ACHN (cell line): ENCODE results near the gene NFIA.
"Not testable (repeated sequence)": the region's sequence is repeated elsewhere in the genome, so short reads cannot be mapped to it uniquely, and the experiment has no call there.

ENCODE experiments used
- DNase-seq: peaks from one replicate; pipeline ENCODE4 v3.0.0-alpha.2; 2015
- in situ Hi-C: cut with HindIII; loops from 2 replicates; pipeline ENCODE4 v1.10.0; 2017; ENCODE audit warnings: low sequenced_read_pairs, low pct_ligation_motif_present, low pct_unique_long_range_greater_than_20kb

NFIA gene

GRCh38 chr1:61450872-61451571, 368.7 kb downstream of the NFIA start:
- in situ Hi-C loops: no loop called here

GRCh38 chr1:61451572-61451968, 369.2 kb downstream of the NFIA start:
- no peak for DNase-seq
- in situ Hi-C loops: no loop called here

More at GRCh38 chr1:61450872-61451571, 368.7 kb downstream of the NFIA start:
- no peak for DNase-seq

- in situ Hi-C loops: no loop called here
- DNase-seq: peak; percentile 2
Observed at GRCh38 chr1:61452176-61453035, 370.0 kb downstream of the NFIA start.

- in situ Hi-C loops: no loop called here
Observed at GRCh38 chr1:61453111-61453961, 371.0 kb downstream of the NFIA start.

GRCh38 chr1:61455400-61455799, 373.0 kb downstream of the NFIA start:
- DNase-seq: no peak
- in situ Hi-C loops: no loop called here

More at GRCh38 chr1:61453111-61453961, 371.0 kb downstream of the NFIA start:
- peak; percentile 82 for DNase-seq

GRCh38 chr1:61457526-61458040, 375.2 kb downstream of the NFIA start:
- no peak for DNase-seq
- in situ Hi-C loops: no loop called here

GRCh38 chr1:61459345-61459744, 377.0 kb downstream of the NFIA start:
- DNase-seq: no peak
- in situ Hi-C loops: no loop called here

GRCh38 chr1:61460191-61460590, 377.8 kb downstream of the NFIA start:
- DNase-seq: no peak
- in situ Hi-C loops: no loop called here

GRCh38 chr1:61461406-61462384, 379.3 kb downstream of the NFIA start:
- in situ Hi-C loops: no loop called here

GRCh38 chr1:61462628-61463027, 380.3 kb downstream of the NFIA start:
- no peak for DNase-seq
- in situ Hi-C loops: no loop called here

More at GRCh38 chr1:61461406-61462384, 379.3 kb downstream of the NFIA start:
- DNase-seq: no peak

- in situ Hi-C loops: no loop called here
- no peak for DNase-seq
Observed at GRCh38 chr1:61463220-61463619, 380.9 kb downstream of the NFIA start.

- DNase-seq, in situ Hi-C loops: not testable (repeated sequence)
Observed at GRCh38 chr1:61467836-61468235, 385.5 kb downstream of the NFIA start.

GRCh38 chr1:61469365-61469764, 387.0 kb downstream of the NFIA start:
- no peak for DNase-seq
- in situ Hi-C loops: no loop called here

- peak; percentile 29 for DNase-seq
- in situ Hi-C loops: no loop called here
Observed at GRCh38 chr1:61472876-61473275, 390.5 kb downstream of the NFIA start.

GRCh38 chr1:61474269-61474817, 392.0 kb downstream of the NFIA start:
- DNase-seq: no peak
- in situ Hi-C loops: no loop called here

- DNase-seq: no peak
- in situ Hi-C loops: no loop called here
Observed at GRCh38 chr1:61474963-61475362, 392.6 kb downstream of the NFIA start.

GRCh38 chr1:61477301-61477700, 394.9 kb downstream of the NFIA start:
- in situ Hi-C loops: no loop called here

More at GRCh38 chr1:61477301-61477700, 394.9 kb downstream of the NFIA start:
- no peak for DNase-seq
